ENCODE measurements around the gene POU2AF1.

The POU2AF1 gene

GRCh38 chr11:111353776-111354600 is 25.1 kb downstream of the POU2AF1 start:
- Histone ChIP-seq H3K9ac (ENCODE audit: low read depth, low read length, poor library complexity, severe bottlenecking) (no peak overlapping the region), H3K36me3 (ENCODE audit: insufficient read depth, low read length) (no peaks in the 10 kb centered on the region), H2AFZ (ENCODE audit: low read length) (no peak overlapping the region), H3K27me3 (ENCODE audit: insufficient read depth, low read length, poor library complexity, severe bottlenecking) (no peaks in the 10 kb centered on the region), H3K9me3 (ENCODE audit: insufficient read depth, low read depth, low read length) (no peaks in the 10 kb centered on the region), H3K79me2 (ENCODE audit: insufficient read depth, low read length) (no peaks in the 10 kb centered on the region), H4K20me1 (ENCODE audit: insufficient read depth, low read length, poor library complexity, severe bottlenecking) (no peaks in the 10 kb centered on the region), H3K4me1 (ENCODE audit: insufficient read depth, low read length, poor library complexity, severe bottlenecking) (peaks cover 14% of the 10 kb centered on the region), H3F3A (ENCODE audit: low read depth) (no peaks in the 10 kb centered on the region), H3K4me2 (ENCODE audit: low read depth, low read length, poor library complexity, severe bottlenecking) (no peak overlapping the region), H3K9me2 (replicated peaks; ENCODE audit: low read depth, low read length) (no peaks in the 10 kb centered on the region), H3K4me3 (ENCODE audit: low read length, poor library complexity, severe bottlenecking) (no peak overlapping the region)
- TF ChIP-seq CTCF (conservative IDR thresholded peaks at IDR 0.05; ENCODE audit: low read length), result no peak
- no peak for TF ChIP-seq EZH2phosphoT487 (IDR thresholded peaks at IDR 0.05; ENCODE audit: borderline replicate concordance)

- Histone ChIP-seq H3K4me1 (ENCODE audit: insufficient read depth, low read length, poor library complexity, severe bottlenecking) (peaks cover 14% of the 10 kb centered on the region), H3K9ac (ENCODE audit: low read depth, low read length, poor library complexity, severe bottlenecking) (no peak overlapping the region), H3K9me2 (replicated peaks; ENCODE audit: low read depth, low read length) (no peaks in the 10 kb centered on the region), H4K20me1 (ENCODE audit: insufficient read depth, low read length, poor library complexity, severe bottlenecking) (no peaks in the 10 kb centered on the region), H3K4me3 (ENCODE audit: low read length, poor library complexity, severe bottlenecking) (no peak overlapping the region), H3K9me3 (ENCODE audit: insufficient read depth, low read depth, low read length) (no peaks in the 10 kb centered on the region), H3K36me3 (ENCODE audit: insufficient read depth, low read length) (no peaks in the 10 kb centered on the region), H3K27me3 (ENCODE audit: insufficient read depth, low read length, poor library complexity, severe bottlenecking) (no peaks in the 10 kb centered on the region), H3K4me2 (ENCODE audit: low read depth, low read length, poor library complexity, severe bottlenecking) (no peak overlapping the region), H2AFZ (ENCODE audit: low read length) (no peak overlapping the region), H3F3A (ENCODE audit: low read depth) (no peaks in the 10 kb centered on the region), H3K79me2 (ENCODE audit: insufficient read depth, low read length) (no peaks in the 10 kb centered on the region)
- TF ChIP-seq CTCF (conservative IDR thresholded peaks at IDR 0.05; ENCODE audit: low read length) (no peak), EZH2phosphoT487 (IDR thresholded peaks at IDR 0.05; ENCODE audit: borderline replicate concordance) (no peak)
Measured at GRCh38 chr11:111352935-111353710, 26.0 kb downstream of the POU2AF1 start.

GRCh38 chr11:111352231-111352746 is 26.8 kb downstream of the POU2AF1 start:
- no peaks in the 10 kb centered on the region for H3K79me2 ChIP-seq (ENCODE audit: insufficient read depth, low read length)
- no peak for TF ChIP-seq EZH2phosphoT487 (IDR thresholded peaks at IDR 0.05; ENCODE audit: borderline replicate concordance)
- no peak for TF ChIP-seq CTCF (conservative IDR thresholded peaks at IDR 0.05; ENCODE audit: low read length)
- H3K4me1 ChIP-seq (ENCODE audit: insufficient read depth, low read length, poor library complexity, severe bottlenecking), result peaks cover 14% of the 10 kb centered on the region

More at GRCh38 chr11:111352231-111352746, 26.8 kb downstream of the POU2AF1 start:
- no peak overlapping the region for H2AFZ ChIP-seq (ENCODE audit: low read length)
- H3K27me3 ChIP-seq (ENCODE audit: insufficient read depth, low read length, poor library complexity, severe bottlenecking), result no peaks in the 10 kb centered on the region
- no peaks in the 10 kb centered on the region for H3K9me2 ChIP-seq (replicated peaks; ENCODE audit: low read depth, low read length)
- H4K20me1 ChIP-seq (ENCODE audit: insufficient read depth, low read length, poor library complexity, severe bottlenecking), result no peaks in the 10 kb centered on the region
- no peaks in the 10 kb centered on the region for H3K9me3 ChIP-seq (ENCODE audit: insufficient read depth, low read depth, low read length)
- no peak overlapping the region for H3K9ac ChIP-seq (ENCODE audit: low read depth, low read length, poor library complexity, severe bottlenecking)
- H3K36me3 ChIP-seq (ENCODE audit: insufficient read depth, low read length), result no peaks in the 10 kb centered on the region
- H3K4me3 ChIP-seq (ENCODE audit: low read length, poor library complexity, severe bottlenecking), result no peak overlapping the region
- H3K4me2 ChIP-seq (ENCODE audit: low read depth, low read length, poor library complexity, severe bottlenecking), result no peak overlapping the region
- H3F3A ChIP-seq (ENCODE audit: low read depth), result no peaks in the 10 kb centered on the region
